ENCODE results near the gene ULK2.

The ULK2 gene

GRCh38 chr17:19743101-19744100 lies 124.3 kb downstream of the ULK2 start:
- TF ChIP-seq NFIC (IDR thresholded peaks at IDR 0.05) = no peak

GRCh38 chr17:19742495-19742894 lies 125.2 kb downstream of the ULK2 start:
- no peak for TF ChIP-seq YY1 (IDR thresholded peaks at IDR 0.05; ENCODE audit: low read depth)
- no peak for TF ChIP-seq FOXM1 (IDR thresholded peaks at IDR 0.05; ENCODE audit: borderline replicate concordance, low read depth)
- TF ChIP-seq CREB1 (IDR thresholded peaks at IDR 0.05; ENCODE audit: low read depth) = no peak
- TF ChIP-seq TCF12 (IDR thresholded peaks at IDR 0.05; ENCODE audit: low read depth) = no peak
- TF ChIP-seq EP300 (IDR thresholded peaks at IDR 0.05; ENCODE audit: borderline replicate concordance) = no peak
- no peak for TF ChIP-seq REST (IDR thresholded peaks at IDR 0.05; ENCODE audit: low read depth)
- no peak for TF ChIP-seq EGR1 (IDR thresholded peaks at IDR 0.05)
- no peak for TF ChIP-seq TEAD4 (IDR thresholded peaks at IDR 0.05)
- no peak for TF ChIP-seq NFIC (IDR thresholded peaks at IDR 0.05)
- TF ChIP-seq RAD21 (IDR thresholded peaks at IDR 0.05; ENCODE audit: low read depth) = no peak
- TF ChIP-seq CEBPB (IDR thresholded peaks at IDR 0.05) = no peak
- no peak for TF ChIP-seq ZBTB7A (IDR thresholded peaks at IDR 0.05; ENCODE audit: low read depth)

GRCh38 chr17:19741832-19742457 lies 125.8 kb downstream of the ULK2 start:
- no peak for TF ChIP-seq YY1 (IDR thresholded peaks at IDR 0.05; ENCODE audit: low read depth)
- no peak for TF ChIP-seq NFIC (IDR thresholded peaks at IDR 0.05)
- no peak for TF ChIP-seq RAD21 (IDR thresholded peaks at IDR 0.05; ENCODE audit: low read depth)
- TF ChIP-seq EGR1 (IDR thresholded peaks at IDR 0.05) = no peak
- TF ChIP-seq FOXM1 (IDR thresholded peaks at IDR 0.05; ENCODE audit: borderline replicate concordance, low read depth) = no peak
- no peak for TF ChIP-seq TCF12 (IDR thresholded peaks at IDR 0.05; ENCODE audit: low read depth)
- no peak for TF ChIP-seq ZBTB7A (IDR thresholded peaks at IDR 0.05; ENCODE audit: low read depth)

- TF ChIP-seq EP300 (IDR thresholded peaks at IDR 0.05; ENCODE audit: borderline replicate concordance) = no peak
- TF ChIP-seq ZBTB7A (IDR thresholded peaks at IDR 0.05; ENCODE audit: low read depth) = no peak
- TF ChIP-seq TCF12 (IDR thresholded peaks at IDR 0.05; ENCODE audit: low read depth) = no peak
- TF ChIP-seq FOXM1 (IDR thresholded peaks at IDR 0.05; ENCODE audit: borderline replicate concordance, low read depth) = no peak
- TF ChIP-seq REST (IDR thresholded peaks at IDR 0.05; ENCODE audit: low read depth) = no peak
- no peak for TF ChIP-seq USF1 (IDR thresholded peaks at IDR 0.05)
- no peak for TF ChIP-seq TAF1 (IDR thresholded peaks at IDR 0.05; ENCODE audit: low read depth)
- TF ChIP-seq RAD21 (IDR thresholded peaks at IDR 0.05; ENCODE audit: low read depth) = no peak
- TF ChIP-seq CEBPB (IDR thresholded peaks at IDR 0.05) = no peak
- no peak for TF ChIP-seq MAX (IDR thresholded peaks at IDR 0.05)
Observed at GRCh38 chr17:19740933-19741332, 126.8 kb downstream of the ULK2 start.

GRCh38 chr17:19739241-19740201 lies 128.2 kb downstream of the ULK2 start:
- TF ChIP-seq EGR1 (IDR thresholded peaks at IDR 0.05) = no peak
- TF ChIP-seq FOXM1 (IDR thresholded peaks at IDR 0.05; ENCODE audit: borderline replicate concordance, low read depth) = no peak
- TF ChIP-seq YY1 (IDR thresholded peaks at IDR 0.05; ENCODE audit: low read depth) = no peak
- no peak for TF ChIP-seq CEBPB (IDR thresholded peaks at IDR 0.05)
- no peak for TF ChIP-seq TAF1 (IDR thresholded peaks at IDR 0.05; ENCODE audit: low read depth)
- TF ChIP-seq TCF12 (IDR thresholded peaks at IDR 0.05; ENCODE audit: low read depth) = no peak
- TF ChIP-seq TEAD4 (IDR thresholded peaks at IDR 0.05) = no peak
- no peak for TF ChIP-seq EP300 (IDR thresholded peaks at IDR 0.05; ENCODE audit: borderline replicate concordance)
- TF ChIP-seq ZBTB7A (IDR thresholded peaks at IDR 0.05; ENCODE audit: low read depth) = no peak
- TF ChIP-seq NFIC (IDR thresholded peaks at IDR 0.05) = no peak
- no peak for TF ChIP-seq USF1 (IDR thresholded peaks at IDR 0.05)
- no peak for TF ChIP-seq CREB1 (IDR thresholded peaks at IDR 0.05; ENCODE audit: low read depth)
- no peak for TF ChIP-seq REST (IDR thresholded peaks at IDR 0.05; ENCODE audit: low read depth)
- no peak for TF ChIP-seq MAX (IDR thresholded peaks at IDR 0.05)
- TF ChIP-seq RAD21 (IDR thresholded peaks at IDR 0.05; ENCODE audit: low read depth) = no peak

Data from Ishikawa (cell line).